K562 (cell line): ENCODE measurements around the gene MLX. TPM values are rescaled to one million over a fixed set of nuclear protein-coding genes. Genes with fewer than 3 reads are reported as not detected.

Experiments used
- CCAR2 ChIP-seq: fragments of 200-400 bp; formaldehyde crosslinking; IDR thresholded peaks from 2 replicates; pipeline ENCODE4 v1.6.1; 2017; ENCODE audit warnings: mild to moderate bottlenecking, low read depth, low read length
- CREB1 ChIP-seq, 2 experiments: sonication (generic) in 1 of 2; formaldehyde crosslinking in 1 of 2; IDR thresholded peaks; 2 replicates each; pipeline versions ENCODE4 v1.6.1 to v1.8.0; 2012 to 2022; ENCODE audit warnings: inconsistent platforms in 1 of 2, mild to moderate bottlenecking in 1 of 2, missing genetic modification reagents in 1 of 2, moderate library complexity in 1 of 2
- ETV5 ChIP-seq: sonication (generic); formaldehyde crosslinking; IDR thresholded peaks from 2 replicates; pipeline ENCODE4 v1.4.0; 2020; ENCODE audit warnings: low read depth, mild to moderate bottlenecking, missing genetic modification reagents
- FOXK1 ChIP-seq: sonication (generic); formaldehyde crosslinking; IDR thresholded peaks from 2 replicates; pipeline ENCODE4 v1.8.0; 2022; ENCODE audit warnings: missing genetic modification reagents, mild to moderate bottlenecking, borderline replicate concordance
- GABPA ChIP-seq: fragments of 200-800 bp; sonication (Bioruptor generic); conservative IDR thresholded peaks from 2 replicates; pipeline ENCODE4 v1.6.1; 2016; ENCODE audit warnings: low read depth, missing genetic modification characterization, missing compliant biosample characterization
- KAT2B ChIP-seq: IDR thresholded peaks from one replicate; pipeline ENCODE4 v1.6.1; 2012; ENCODE audit warnings: low read depth, mild to moderate bottlenecking, control low read depth, inconsistent platforms, low read length, moderate library complexity
- KDM4B ChIP-seq, 2 experiments: fragments of 450-650 bp in 1 of 2; sonication (generic) in 1 of 2; IDR thresholded peaks; 2 replicates each; pipeline ENCODE4 v1.6.1; 2016 to 2017; ENCODE audit warnings: borderline replicate concordance in 2 of 2, antibody characterized with exemption in 1 of 2, low read depth in 1 of 2, mild to moderate bottlenecking in 1 of 2
- TEAD2 ChIP-seq: fragments of 450-650 bp; IDR thresholded peaks from 2 replicates; pipeline ENCODE4 v1.6.1; 2016; ENCODE audit warnings: missing genetic modification characterization, control low read depth, missing compliant biosample characterization
- ZFP36 ChIP-seq: fragments of 150-350 bp; IDR thresholded peaks from 2 replicates; pipeline ENCODE4 v1.6.1; 2018; ENCODE audit warnings: low read length, low read depth; ENCODE audit not compliant: partially characterized antibody
- polyA plus RNA-seq, 8 experiments: library from polyadenylated mRNA; depleted of rRNA in 4 of 8; stranded (reverse) in 5 of 8; unstranded in 3 of 8; fragments of >200 nt; fragmentation: Nextera tagmentation in 2 of 8; fragmentation: Illumina TruSeq in 1 of 8; extraction: Ambion mirVana in 2 of 8; extraction: Trizol in 1 of 8; gene quantifications; 2 replicates each; pipeline versions ENCODE4 v1.2.1 to v1.2.3, GENCODE V29; 2011 to 2014; ENCODE audit warnings: inconsistent platforms in 1 of 8, missing spikeins in 1 of 8
- total RNA-seq, 7 experiments: library from RNA; depleted of rRNA in 6 of 7; stranded (reverse); fragments of >200 nt in 6 of 7; fragmentation: Illumina TruSeq in 2 of 7; extraction: Trizol in 2 of 7; gene quantifications; 2 replicates each; pipeline versions ENCODE4 v1.2.1 to v1.2.3, GENCODE V29; 2011 to 2021; ENCODE audit warnings: low replicate concordance in 1 of 7
- TF ChIP-seq, protein P1 (sequence below): fragments of 200-600 bp; sonication (generic); IDR thresholded peaks from one replicate; pipeline ENCODE4 v1.6.1; 2012; ENCODE audit warnings: mild to moderate bottlenecking, low read depth, low read length, inconsistent platforms
- TF ChIP-seq, protein P2 (sequence below), 2 experiments: fragments of 150-350 bp in 1 of 2; IDR thresholded peaks; 2 replicates each; pipeline ENCODE4 v1.6.1; 2012 to 2016; ENCODE audit warnings: low read depth in 2 of 2, low read length in 2 of 2, mild to moderate bottlenecking in 1 of 2, moderate library complexity in 1 of 2

Gene MLX
- total and polyA plus RNA-seq, 9 of the 15 experiments (the other 6 are each of a cell fraction or from before 2014, with no cell fraction given), result 42.9 to 100 (median 58.9) TPM

DNA sequence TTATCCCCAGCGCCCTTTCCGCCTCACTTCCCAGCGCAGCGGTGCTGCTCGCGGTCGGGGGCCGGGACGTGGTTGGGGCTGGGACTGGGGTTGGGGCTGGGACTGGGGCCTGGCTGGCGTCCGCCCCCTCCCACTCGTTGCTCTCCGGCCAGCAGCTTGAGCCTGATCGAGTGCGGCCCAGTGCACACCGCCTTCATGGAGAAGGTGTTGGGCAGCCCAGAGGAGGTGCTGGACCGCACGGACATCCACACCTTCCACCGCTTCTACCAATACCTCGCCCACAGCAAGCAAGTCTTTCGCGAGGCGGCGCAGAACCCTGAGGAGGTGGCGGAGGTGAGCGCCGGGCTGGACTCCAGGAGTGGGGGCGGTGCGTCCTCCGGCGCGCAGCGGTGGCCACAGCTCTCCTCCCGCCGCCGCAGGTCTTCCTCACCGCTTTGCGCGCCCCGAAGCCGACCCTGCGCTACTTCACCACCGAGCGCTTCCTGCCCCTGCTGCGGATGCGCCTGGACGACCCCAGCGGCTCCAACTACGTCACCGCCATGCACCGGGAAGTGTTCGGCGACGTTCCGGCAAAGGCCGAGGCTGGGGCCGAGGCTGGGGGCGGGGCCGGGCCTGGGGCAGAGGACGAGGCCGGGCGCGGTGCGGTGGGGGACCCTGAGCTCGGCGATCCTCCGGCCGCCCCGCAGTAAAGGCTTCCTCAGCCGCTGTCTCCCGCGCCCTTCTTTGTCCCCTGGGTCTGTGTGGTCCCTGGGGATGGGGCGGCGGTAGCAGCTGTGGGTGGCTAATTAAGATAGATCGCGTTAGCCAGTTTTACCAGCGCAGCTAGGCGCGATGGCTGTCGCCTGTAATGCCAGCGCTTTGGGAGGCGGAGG, 12.4 kb upstream of the MLX start (continued):
- TF ChIP-seq, protein P1, sequence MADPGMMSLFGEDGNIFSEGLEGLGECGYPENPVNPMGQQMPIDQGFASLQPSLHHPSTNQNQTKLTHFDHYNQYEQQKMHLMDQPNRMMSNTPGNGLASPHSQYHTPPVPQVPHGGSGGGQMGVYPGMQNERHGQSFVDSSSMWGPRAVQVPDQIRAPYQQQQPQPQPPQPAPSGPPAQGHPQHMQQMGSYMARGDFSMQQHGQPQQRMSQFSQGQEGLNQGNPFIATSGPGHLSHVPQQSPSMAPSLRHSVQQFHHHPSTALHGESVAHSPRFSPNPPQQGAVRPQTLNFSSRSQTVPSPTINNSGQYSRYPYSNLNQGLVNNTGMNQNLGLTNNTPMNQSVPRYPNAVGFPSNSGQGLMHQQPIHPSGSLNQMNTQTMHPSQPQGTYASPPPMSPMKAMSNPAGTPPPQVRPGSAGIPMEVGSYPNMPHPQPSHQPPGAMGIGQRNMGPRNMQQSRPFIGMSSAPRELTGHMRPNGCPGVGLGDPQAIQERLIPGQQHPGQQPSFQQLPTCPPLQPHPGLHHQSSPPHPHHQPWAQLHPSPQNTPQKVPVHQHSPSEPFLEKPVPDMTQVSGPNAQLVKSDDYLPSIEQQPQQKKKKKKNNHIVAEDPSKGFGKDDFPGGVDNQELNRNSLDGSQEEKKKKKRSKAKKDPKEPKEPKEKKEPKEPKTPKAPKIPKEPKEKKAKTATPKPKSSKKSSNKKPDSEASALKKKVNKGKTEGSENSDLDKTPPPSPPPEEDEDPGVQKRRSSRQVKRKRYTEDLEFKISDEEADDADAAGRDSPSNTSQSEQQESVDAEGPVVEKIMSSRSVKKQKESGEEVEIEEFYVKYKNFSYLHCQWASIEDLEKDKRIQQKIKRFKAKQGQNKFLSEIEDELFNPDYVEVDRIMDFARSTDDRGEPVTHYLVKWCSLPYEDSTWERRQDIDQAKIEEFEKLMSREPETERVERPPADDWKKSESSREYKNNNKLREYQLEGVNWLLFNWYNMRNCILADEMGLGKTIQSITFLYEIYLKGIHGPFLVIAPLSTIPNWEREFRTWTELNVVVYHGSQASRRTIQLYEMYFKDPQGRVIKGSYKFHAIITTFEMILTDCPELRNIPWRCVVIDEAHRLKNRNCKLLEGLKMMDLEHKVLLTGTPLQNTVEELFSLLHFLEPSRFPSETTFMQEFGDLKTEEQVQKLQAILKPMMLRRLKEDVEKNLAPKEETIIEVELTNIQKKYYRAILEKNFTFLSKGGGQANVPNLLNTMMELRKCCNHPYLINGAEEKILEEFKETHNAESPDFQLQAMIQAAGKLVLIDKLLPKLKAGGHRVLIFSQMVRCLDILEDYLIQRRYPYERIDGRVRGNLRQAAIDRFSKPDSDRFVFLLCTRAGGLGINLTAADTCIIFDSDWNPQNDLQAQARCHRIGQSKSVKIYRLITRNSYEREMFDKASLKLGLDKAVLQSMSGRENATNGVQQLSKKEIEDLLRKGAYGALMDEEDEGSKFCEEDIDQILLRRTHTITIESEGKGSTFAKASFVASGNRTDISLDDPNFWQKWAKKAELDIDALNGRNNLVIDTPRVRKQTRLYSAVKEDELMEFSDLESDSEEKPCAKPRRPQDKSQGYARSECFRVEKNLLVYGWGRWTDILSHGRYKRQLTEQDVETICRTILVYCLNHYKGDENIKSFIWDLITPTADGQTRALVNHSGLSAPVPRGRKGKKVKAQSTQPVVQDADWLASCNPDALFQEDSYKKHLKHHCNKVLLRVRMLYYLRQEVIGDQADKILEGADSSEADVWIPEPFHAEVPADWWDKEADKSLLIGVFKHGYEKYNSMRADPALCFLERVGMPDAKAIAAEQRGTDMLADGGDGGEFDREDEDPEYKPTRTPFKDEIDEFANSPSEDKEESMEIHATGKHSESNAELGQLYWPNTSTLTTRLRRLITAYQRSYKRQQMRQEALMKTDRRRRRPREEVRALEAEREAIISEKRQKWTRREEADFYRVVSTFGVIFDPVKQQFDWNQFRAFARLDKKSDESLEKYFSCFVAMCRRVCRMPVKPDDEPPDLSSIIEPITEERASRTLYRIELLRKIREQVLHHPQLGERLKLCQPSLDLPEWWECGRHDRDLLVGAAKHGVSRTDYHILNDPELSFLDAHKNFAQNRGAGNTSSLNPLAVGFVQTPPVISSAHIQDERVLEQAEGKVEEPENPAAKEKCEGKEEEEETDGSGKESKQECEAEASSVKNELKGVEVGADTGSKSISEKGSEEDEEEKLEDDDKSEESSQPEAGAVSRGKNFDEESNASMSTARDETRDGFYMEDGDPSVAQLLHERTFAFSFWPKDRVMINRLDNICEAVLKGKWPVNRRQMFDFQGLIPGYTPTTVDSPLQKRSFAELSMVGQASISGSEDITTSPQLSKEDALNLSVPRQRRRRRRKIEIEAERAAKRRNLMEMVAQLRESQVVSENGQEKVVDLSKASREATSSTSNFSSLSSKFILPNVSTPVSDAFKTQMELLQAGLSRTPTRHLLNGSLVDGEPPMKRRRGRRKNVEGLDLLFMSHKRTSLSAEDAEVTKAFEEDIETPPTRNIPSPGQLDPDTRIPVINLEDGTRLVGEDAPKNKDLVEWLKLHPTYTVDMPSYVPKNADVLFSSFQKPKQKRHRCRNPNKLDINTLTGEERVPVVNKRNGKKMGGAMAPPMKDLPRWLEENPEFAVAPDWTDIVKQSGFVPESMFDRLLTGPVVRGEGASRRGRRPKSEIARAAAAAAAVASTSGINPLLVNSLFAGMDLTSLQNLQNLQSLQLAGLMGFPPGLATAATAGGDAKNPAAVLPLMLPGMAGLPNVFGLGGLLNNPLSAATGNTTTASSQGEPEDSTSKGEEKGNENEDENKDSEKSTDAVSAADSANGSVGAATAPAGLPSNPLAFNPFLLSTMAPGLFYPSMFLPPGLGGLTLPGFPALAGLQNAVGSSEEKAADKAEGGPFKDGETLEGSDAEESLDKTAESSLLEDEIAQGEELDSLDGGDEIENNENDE, result no peak
- TF ChIP-seq GABPA (tag) (peak; percentile 82), ETV5 (CRISPR knock-in tag) (0 out of 2 replicates have a peak, but pooled peaks have one; percentile 14), KAT2B (no peak), TEAD2 (tag) (no peak), CREB1 (IDR thresholded peaks at IDR 0.05) (peak; percentile 84), CREB1 (CRISPR knock-in tag; IDR thresholded peaks at IDR 0.05) (peak; percentile 78), ZFP36 (no peak), CCAR2 (no peak), FOXK1 (CRISPR knock-in tag) (no peak), KDM4B (IDR thresholded peaks at IDR 0.05; ENCODE audit: borderline replicate concordance in 2 of 2, low read depth in 1 of 2) (peak in 1 of 2 experiments; percentile 43; a peak in 1 of 4 replicates)
- TF ChIP-seq, protein P2, sequence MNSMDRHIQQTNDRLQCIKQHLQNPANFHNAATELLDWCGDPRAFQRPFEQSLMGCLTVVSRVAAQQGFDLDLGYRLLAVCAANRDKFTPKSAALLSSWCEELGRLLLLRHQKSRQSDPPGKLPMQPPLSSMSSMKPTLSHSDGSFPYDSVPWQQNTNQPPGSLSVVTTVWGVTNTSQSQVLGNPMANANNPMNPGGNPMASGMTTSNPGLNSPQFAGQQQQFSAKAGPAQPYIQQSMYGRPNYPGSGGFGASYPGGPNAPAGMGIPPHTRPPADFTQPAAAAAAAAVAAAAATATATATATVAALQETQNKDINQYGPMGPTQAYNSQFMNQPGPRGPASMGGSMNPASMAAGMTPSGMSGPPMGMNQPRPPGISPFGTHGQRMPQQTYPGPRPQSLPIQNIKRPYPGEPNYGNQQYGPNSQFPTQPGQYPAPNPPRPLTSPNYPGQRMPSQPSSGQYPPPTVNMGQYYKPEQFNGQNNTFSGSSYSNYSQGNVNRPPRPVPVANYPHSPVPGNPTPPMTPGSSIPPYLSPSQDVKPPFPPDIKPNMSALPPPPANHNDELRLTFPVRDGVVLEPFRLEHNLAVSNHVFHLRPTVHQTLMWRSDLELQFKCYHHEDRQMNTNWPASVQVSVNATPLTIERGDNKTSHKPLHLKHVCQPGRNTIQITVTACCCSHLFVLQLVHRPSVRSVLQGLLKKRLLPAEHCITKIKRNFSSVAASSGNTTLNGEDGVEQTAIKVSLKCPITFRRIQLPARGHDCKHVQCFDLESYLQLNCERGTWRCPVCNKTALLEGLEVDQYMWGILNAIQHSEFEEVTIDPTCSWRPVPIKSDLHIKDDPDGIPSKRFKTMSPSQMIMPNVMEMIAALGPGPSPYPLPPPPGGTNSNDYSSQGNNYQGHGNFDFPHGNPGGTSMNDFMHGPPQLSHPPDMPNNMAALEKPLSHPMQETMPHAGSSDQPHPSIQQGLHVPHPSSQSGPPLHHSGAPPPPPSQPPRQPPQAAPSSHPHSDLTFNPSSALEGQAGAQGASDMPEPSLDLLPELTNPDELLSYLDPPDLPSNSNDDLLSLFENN (IDR thresholded peaks at IDR 0.05; ENCODE audit: low read depth in 2 of 2, low read length in 2 of 2), result no peak
